HCT116 (cell line): Measurements from ENCODE around the gene ALDH2. TPM values are rescaled to one million over a fixed set of nuclear protein-coding genes. Genes with fewer than 3 reads are reported as not detected.

ENCODE experiments used
- ATAC-seq: fragments of 200-7000 bp; cut with Tn5 transposase; 2 replicates; pipeline ENCODE4 v1.9.1; 2020; ENCODE audit warnings: mild to moderate bottlenecking, moderate library complexity
- BruUV-seq: library from RNA; stranded (reverse); fragments of 400-500 nt; replicated peaks from 2 replicates; lab custom pipeline; 2021; lab: Mats Ljungman, UMichigan
- CTCF ChIA-PET: fragments of 300-600 bp; sonication (Branson Sonifier 250); formaldehyde crosslinking; loops from one replicate; lab custom pipeline; 2021; ENCODE audit warnings: antibody characterized with exemption; lab: Charles Lee
- POLR2A ChIA-PET: fragments of 300-600, 350-600 bp; sonication (Branson Sonifier 250); formaldehyde crosslinking; loops from one replicate; lab custom pipeline; 2021; ENCODE audit warnings: antibody characterized with exemption; lab: Charles Lee
- RAD21 ChIA-PET, 2 experiments: fragments of 300-600 bp; sonication (Branson Sonifier 250); formaldehyde crosslinking; loops; one replicate each; lab custom pipeline; 2023; ENCODE audit warnings: low total read pairs in 2 of 2; ENCODE audit not compliant: uncharacterized antibody in 2 of 2, unreplicated experiment in 2 of 2, low non-redundant PET in 1 of 2; lab: Charles Lee
- DNase-seq: peaks from one replicate; pipeline ENCODE4 v3.0.0-alpha.2; 2010; ENCODE audit warnings: low read depth, low spot score
- H2AFZ ChIP-seq: fragments of 200-600 bp; shearing (Covaris generic), sonication (generic); 2 replicates; pipeline ENCODE4 v1.6.1; 2017; ENCODE audit warnings: low read depth, mixed run types, mixed read lengths, antibody characterized with exemption, low read length; ENCODE audit not compliant: poor library complexity, severe bottlenecking
- H3K27ac ChIP-seq: 2 replicates; pipeline ENCODE4 v1.5.1; 2012; ENCODE audit warnings: low read depth, low read length
- H3K27me3 ChIP-seq: fragments of 200-600 bp; sonication (generic); 2 replicates; pipeline ENCODE4 v1.6.1; 2016; ENCODE audit warnings: mixed run types, low read length, mixed read lengths; ENCODE audit not compliant: insufficient read depth
- H3K36me3 ChIP-seq, 2 experiments: fragments of 200-500 bp in 1 of 2; fragments of 200-600 bp in 1 of 2; sonication (Bioruptor generic) in 1 of 2; sonication (generic) in 1 of 2; 2 replicates each; pipeline versions ENCODE4 v1.5.1 to v1.6.1; 2014 to 2016; ENCODE audit warnings: low read length in 2 of 2, inconsistent platforms in 1 of 2, mixed read lengths in 1 of 2, mixed run types in 1 of 2; ENCODE audit not compliant: insufficient read depth in 2 of 2, control insufficient read depth in 1 of 2
- H3K4me1 ChIP-seq, 2 experiments: fragments of 200-600 bp in 1 of 2; sonication (generic) in 1 of 2; 2 replicates each; pipeline versions ENCODE4 v1.5.1 to v1.6.1; 2012 to 2017; ENCODE audit warnings: low read length in 2 of 2, inconsistent platforms in 1 of 2, mild to moderate bottlenecking in 1 of 2, mixed read lengths in 1 of 2, mixed run types in 1 of 2, moderate library complexity in 1 of 2; ENCODE audit not compliant: insufficient read depth in 2 of 2, control insufficient read depth in 1 of 2
- H3K4me2 ChIP-seq: fragments of 200-600 bp; sonication (generic); 2 replicates; pipeline ENCODE4 v1.6.1; 2017; ENCODE audit warnings: mixed run types, low read length, mixed read lengths
- H3K4me3 ChIP-seq, 2 experiments: fragments of 200-600 bp in 1 of 2; sonication (generic) in 1 of 2; replicated peaks in 1 of 2; 2 replicates each; pipeline ENCODE4 v1.5.1; 2011 to 2016; ENCODE audit warnings: low read length in 2 of 2, control low read depth in 1 of 2, low read depth in 1 of 2, mild to moderate bottlenecking in 1 of 2, mixed read lengths in 1 of 2, mixed run types in 1 of 2
- H3K79me2 ChIP-seq: fragments of 200-600 bp; sonication (generic); 2 replicates; pipeline ENCODE4 v1.6.1; 2017; ENCODE audit warnings: mild to moderate bottlenecking, mixed run types, low read length, moderate library complexity, mixed read lengths; ENCODE audit not compliant: insufficient read depth
- H3K9ac ChIP-seq: fragments of 200-600 bp; sonication (generic); 2 replicates; pipeline ENCODE4 v1.6.1; 2016; ENCODE audit warnings: low read length, mixed read lengths
- H3K9me2 ChIP-seq: fragments of 200-600 bp; sonication (generic), shearing (Covaris generic); 2 replicates; pipeline ENCODE4 v1.6.1; 2017; ENCODE audit warnings: mixed run types, mild to moderate bottlenecking, moderate library complexity; ENCODE audit not compliant: insufficient read depth
- H3K9me3 ChIP-seq, 2 experiments: fragments of 200-500 bp in 1 of 2; fragments of 200-600 bp in 1 of 2; sonication (Bioruptor generic) in 1 of 2; sonication (generic) in 1 of 2; 2 replicates each; pipeline ENCODE4 v1.6.1; 2014 to 2017; ENCODE audit warnings: low read length in 2 of 2, mixed read lengths in 2 of 2, inconsistent platforms in 1 of 2, low read depth in 1 of 2, mild to moderate bottlenecking in 1 of 2, mixed run types in 1 of 2, moderate library complexity in 1 of 2; ENCODE audit not compliant: control insufficient read depth in 1 of 2, insufficient read depth in 1 of 2
- H4K20me1 ChIP-seq: fragments of 200-600 bp; sonication (generic), shearing (Covaris generic); 2 replicates; pipeline ENCODE4 v1.6.1; 2017; ENCODE audit warnings: mixed run types, mild to moderate bottlenecking, moderate library complexity; ENCODE audit not compliant: insufficient read depth
- CBX3 ChIP-seq: IDR thresholded peaks from 2 replicates; pipeline ENCODE4 v1.6.1; 2012; ENCODE audit warnings: low read depth
- EGR1 ChIP-seq: IDR thresholded peaks from 2 replicates; pipeline ENCODE4 v1.6.1; 2012; ENCODE audit warnings: low read depth
- EZH2 ChIP-seq: fragments of 200-600 bp; sonication (generic); IDR thresholded peaks from 2 replicates; pipeline ENCODE4 v1.6.1; 2017; ENCODE audit warnings: antibody characterized with exemption, mixed run types
- FOSL1 ChIP-seq: IDR thresholded peaks from 2 replicates; pipeline ENCODE4 v1.6.1; 2012; ENCODE audit warnings: low read depth
- JUND ChIP-seq: IDR thresholded peaks from 2 replicates; pipeline ENCODE4 v1.6.1; 2012
- MAX ChIP-seq: IDR thresholded peaks from 2 replicates; pipeline ENCODE4 v1.6.1; 2012
- POLR2AphosphoS5 ChIP-seq: IDR thresholded peaks from 2 replicates; pipeline ENCODE4 v1.6.1; 2011; ENCODE audit warnings: mild to moderate bottlenecking, low read depth, low read length, moderate library complexity
- RAD21 ChIP-seq: IDR thresholded peaks from 2 replicates; pipeline ENCODE4 v1.6.1; 2012; ENCODE audit warnings: low read depth, mild to moderate bottlenecking
- REST ChIP-seq: IDR thresholded peaks from 2 replicates; pipeline ENCODE4 v1.6.1; 2012; ENCODE audit warnings: low read depth
- SIN3A ChIP-seq: IDR thresholded peaks from 2 replicates; pipeline ENCODE4 v1.6.1; 2012; ENCODE audit warnings: low read depth
- SRF ChIP-seq: IDR thresholded peaks from 2 replicates; pipeline ENCODE4 v1.6.1; 2012; ENCODE audit warnings: low read depth
- TCF7L2 ChIP-seq: IDR thresholded peaks from 2 replicates; pipeline ENCODE4 v1.7.0; 2011; ENCODE audit warnings: borderline replicate concordance, inconsistent platforms; ENCODE audit not compliant: insufficient read depth, insufficient read length; ENCODE audit errors: extremely low read depth
- YY1 ChIP-seq: IDR thresholded peaks from 2 replicates; pipeline ENCODE4 v1.6.1; 2011; ENCODE audit warnings: low read length, low read depth, moderate library complexity, mild to moderate bottlenecking; ENCODE audit not compliant: insufficient replicate concordance; ENCODE audit errors: extremely low read depth
- ZBTB33 ChIP-seq: IDR thresholded peaks from 2 replicates; pipeline ENCODE4 v1.6.1; 2011; ENCODE audit warnings: mild to moderate bottlenecking, low read length, moderate library complexity; ENCODE audit not compliant: insufficient replicate concordance; ENCODE audit errors: extremely low read depth
- ZFX ChIP-seq: fragments of 450-650 bp; IDR thresholded peaks from 2 replicates; pipeline ENCODE4 v1.6.1; 2017
- ZNF274 ChIP-seq: fragments of 200-500 bp; sonication (Bioruptor generic); IDR thresholded peaks from 2 replicates; pipeline ENCODE4 v1.6.1; 2014; ENCODE audit warnings: mild to moderate bottlenecking, low read depth, low read length, inconsistent platforms
- intact Hi-C: fragments of 100-400 bp; cut with micrococcal nuclease; formaldehyde crosslinking; loops from 2 replicates; pipeline ENCODE4 v1.10.0; 2022
- total RNA-seq: library from RNA; stranded (reverse); gene quantifications from one replicate; pipeline ENCODE4 v1.2.1, GENCODE V29; 2021; ENCODE audit not compliant: unreplicated experiment
- TF ChIP-seq, protein P1 (sequence below), 3 experiments: fragments of 200-600 bp in 1 of 3; sonication (generic) in 1 of 3; IDR thresholded peaks in 2 of 3; conservative IDR thresholded peaks in 1 of 3; 2 replicates each; pipeline ENCODE4 v1.5.1; 2012 to 2017; ENCODE audit warnings: low read depth in 2 of 3, low read length in 2 of 3, antibody characterized with exemption in 1 of 3, borderline replicate concordance in 1 of 3, control low read depth in 1 of 3, mild to moderate bottlenecking in 1 of 3, mixed read lengths in 1 of 3, mixed run types in 1 of 3, moderate library complexity in 1 of 3; ENCODE audit not compliant: insufficient read depth in 1 of 3
- TF ChIP-seq, protein P2 (sequence below): IDR thresholded peaks from 2 replicates; pipeline ENCODE4 v1.6.1; 2012

Gene ALDH2
- total RNA-seq, 1 experiment from 2014 or later, result 32.9 TPM

DNA sequence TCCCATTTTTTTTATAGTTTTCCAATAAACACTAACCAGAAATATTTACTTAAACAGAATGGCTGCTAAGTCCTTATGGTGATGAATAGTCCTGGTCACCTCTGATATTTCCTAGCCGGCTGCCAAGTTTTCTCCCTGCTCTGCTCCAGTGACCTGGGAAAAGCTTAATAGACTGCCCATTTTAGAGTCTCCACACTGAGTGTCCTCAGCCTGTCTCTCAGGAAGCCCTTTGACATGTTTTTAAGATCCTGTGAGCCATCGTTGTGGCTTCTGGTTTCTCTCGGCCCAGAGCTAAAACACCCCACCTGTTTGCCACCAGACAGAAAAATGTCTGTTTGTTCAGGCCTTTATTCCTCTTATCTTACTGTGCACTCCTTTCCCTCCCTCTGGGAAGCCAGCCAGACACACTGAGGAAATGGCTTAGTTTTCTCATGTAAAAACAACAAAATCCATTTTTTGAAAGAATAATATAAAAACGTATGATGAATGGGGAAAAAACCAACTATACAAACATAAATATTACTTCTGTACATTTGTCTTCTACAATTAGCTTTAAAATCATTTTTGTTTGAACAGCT is 25.4 kb upstream of the ALDH2 start:
- ATAC-seq, result no peak
- H3K9me2 ChIP-seq, result no peaks in the 10 kb centered on the region
- H3K9me3 ChIP-seq, result no peaks in the 10 kb centered on the region
- no peak overlapping the region for H3K9ac ChIP-seq
- TF ChIP-seq SIN3A, result no peak
- no peak for TF ChIP-seq JUND
- TF ChIP-seq MAX, result no peak
- no peak for TF ChIP-seq SRF
- no peak for TF ChIP-seq YY1
- TF ChIP-seq, protein P1, sequence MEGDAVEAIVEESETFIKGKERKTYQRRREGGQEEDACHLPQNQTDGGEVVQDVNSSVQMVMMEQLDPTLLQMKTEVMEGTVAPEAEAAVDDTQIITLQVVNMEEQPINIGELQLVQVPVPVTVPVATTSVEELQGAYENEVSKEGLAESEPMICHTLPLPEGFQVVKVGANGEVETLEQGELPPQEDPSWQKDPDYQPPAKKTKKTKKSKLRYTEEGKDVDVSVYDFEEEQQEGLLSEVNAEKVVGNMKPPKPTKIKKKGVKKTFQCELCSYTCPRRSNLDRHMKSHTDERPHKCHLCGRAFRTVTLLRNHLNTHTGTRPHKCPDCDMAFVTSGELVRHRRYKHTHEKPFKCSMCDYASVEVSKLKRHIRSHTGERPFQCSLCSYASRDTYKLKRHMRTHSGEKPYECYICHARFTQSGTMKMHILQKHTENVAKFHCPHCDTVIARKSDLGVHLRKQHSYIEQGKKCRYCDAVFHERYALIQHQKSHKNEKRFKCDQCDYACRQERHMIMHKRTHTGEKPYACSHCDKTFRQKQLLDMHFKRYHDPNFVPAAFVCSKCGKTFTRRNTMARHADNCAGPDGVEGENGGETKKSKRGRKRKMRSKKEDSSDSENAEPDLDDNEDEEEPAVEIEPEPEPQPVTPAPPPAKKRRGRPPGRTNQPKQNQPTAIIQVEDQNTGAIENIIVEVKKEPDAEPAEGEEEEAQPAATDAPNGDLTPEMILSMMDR (IDR thresholded peaks at IDR 0.05 in 2 of 3, conservative IDR thresholded peaks at IDR 0.05 in 1 of 3; ENCODE audit: borderline replicate concordance in 1 of 3, insufficient read depth in 1 of 3, low read depth in 2 of 3, low read length in 2 of 3), result no peak
- no peak for TF ChIP-seq REST
- TF ChIP-seq FOSL1, result no peak
- no peak for TF ChIP-seq EGR1
- no peak for TF ChIP-seq ZNF274
- no peak for TF ChIP-seq EZH2
- TF ChIP-seq ZBTB33, result no peak
- TF ChIP-seq, protein P2, sequence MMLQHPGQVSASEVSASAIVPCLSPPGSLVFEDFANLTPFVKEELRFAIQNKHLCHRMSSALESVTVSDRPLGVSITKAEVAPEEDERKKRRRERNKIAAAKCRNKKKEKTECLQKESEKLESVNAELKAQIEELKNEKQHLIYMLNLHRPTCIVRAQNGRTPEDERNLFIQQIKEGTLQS, result no peak
- TF ChIP-seq ZFX, result no peak
- no peak for TF ChIP-seq CBX3
- no peak for TF ChIP-seq RAD21
- TF ChIP-seq TCF7L2, result no peak
- TF ChIP-seq POLR2AphosphoS5, result no peak
- TF ChIP-seq, all 23 proteins: peak for 0
- POLR2A ChIA-PET, result no interaction called here
- BruUV-seq, result no TSS peak
- Histone ChIP-seq H3K79me2 (no peaks in the 10 kb centered on the region), H3K27me3 (no peaks in the 10 kb centered on the region), H3K4me2 (no peak overlapping the region), H3K4me1 (no peaks in the 10 kb centered on the region), H3K27ac (no peak overlapping the region), H3K4me3 (no peak overlapping the region), H2AFZ (no peak overlapping the region), H4K20me1 (no peaks in the 10 kb centered on the region), H3K36me3 (peaks cover 6 to 11% of the 10 kb centered on the region in 2 experiments; a peak in 2 of 4 replicates)
- no peak for DNase-seq
- CTCF ChIA-PET, result no interaction called here
- intact Hi-C loops, result no loop called here
- RAD21 ChIA-PET, result no interaction called here
